NOMO-1 treated with DMSO at 0.1 percent for 48 hours (cell line): Measurements from ENCODE around the gene ZBED6.
"Not testable (repeated sequence)": the region's sequence is repeated elsewhere in the genome, so short reads cannot be mapped to it uniquely, and the experiment has no call there.

ENCODE experiments used
- DNase-seq: peaks from one replicate; lab custom pipeline; 2025; ENCODE audit not compliant: unreplicated experiment; lab: John Stamatoyannopoulos, UW

ZBED6 gene

GRCh38 chr1:203778789-203779188 is 16.6 kb upstream of the ZBED6 start:
- DNase-seq, result no peak

GRCh38 chr1:203781962-203782361 is 13.5 kb upstream of the ZBED6 start:
- no peak for DNase-seq

GRCh38 chr1:203789966-203790365 is 5.5 kb upstream of the ZBED6 start:
- DNase-seq, result no peak

- no peak for DNase-seq
Observed at GRCh38 chr1:203791498-203791897, 3.9 kb upstream of the ZBED6 start.

GRCh38 chr1:203792486-203792885 is 2.9 kb upstream of the ZBED6 start:
- DNase-seq, result no peak

GRCh38 chr1:203793561-203793960 is 1.9 kb upstream of the ZBED6 start:
- DNase-seq, result not testable (repeated sequence)

- no peak for DNase-seq
Observed at GRCh38 chr1:203794764-203795440, 521 bp upstream of the ZBED6 start.

- DNase-seq, result no peak
Observed at GRCh38 chr1:203796236-203796605, 798 bp downstream of the ZBED6 start.

GRCh38 chr1:203797216-203797615 is 1.8 kb downstream of the ZBED6 start:
- no peak for DNase-seq

- DNase-seq, result no peak
Observed at GRCh38 chr1:203797948-203798655, 2.7 kb downstream of the ZBED6 start.

- DNase-seq, result no peak
Observed at GRCh38 chr1:203799157-203799556, 3.7 kb downstream of the ZBED6 start.

- no peak for DNase-seq
Observed at GRCh38 chr1:203799971-203800370, 4.5 kb downstream of the ZBED6 start.

- DNase-seq, result no peak
Observed at GRCh38 chr1:203805689-203806088, 10.3 kb downstream of the ZBED6 start.

- DNase-seq, result no peak
Observed at GRCh38 chr1:203807196-203807595, 11.8 kb downstream of the ZBED6 start.

- no peak for DNase-seq
Observed at GRCh38 chr1:203813581-203814341, 18.3 kb downstream of the ZBED6 start.

- DNase-seq, result no peak
Observed at GRCh38 chr1:203818399-203818798, 23.0 kb downstream of the ZBED6 start.

GRCh38 chr1:203823306-203823705 is 27.9 kb downstream of the ZBED6 start:
- no peak for DNase-seq

- DNase-seq, result no peak
Observed at GRCh38 chr1:203826175-203826574, 30.8 kb downstream of the ZBED6 start.

GRCh38 chr1:203828002-203828401 is 32.6 kb downstream of the ZBED6 start:
- no peak for DNase-seq

GRCh38 chr1:203828503-203828902 is 33.1 kb downstream of the ZBED6 start:
- no peak for DNase-seq

GRCh38 chr1:203829247-203829646 is 33.8 kb downstream of the ZBED6 start:
- peak; percentile 44 for DNase-seq

GRCh38 chr1:203835476-203835875 is 40.1 kb downstream of the ZBED6 start:
- DNase-seq, result no peak
